ENCODE measurements around the gene FILIP1.

FILIP1 gene

GRCh38 chr6:75419980-75420379, 73.6 kb downstream of the FILIP1 start:
- H3K18ac ChIP-seq (ENCODE audit: low read length) = no peak overlapping the region
- H3K36me3 ChIP-seq (ENCODE audit: control insufficient read depth in 1 of 2, insufficient read depth in 2 of 2, low read length in 2 of 2) = no peaks in the 10 kb centered on the region
- no peaks in the 10 kb centered on the region for H3K79me2 ChIP-seq (ENCODE audit: control insufficient read depth, insufficient read depth, low read length, poor library complexity)
- no peak overlapping the region for H4K91ac ChIP-seq (ENCODE audit: low read depth, low read length)
- no CpG with 5 or more reads among the region's 1 CpG for WGBS (ENCODE audit: extremely low coverage, insufficient coverage, insufficient read length)
- no peak overlapping the region for H2BK12ac ChIP-seq (ENCODE audit: low read length)
- no peaks in the 10 kb centered on the region for H3K4me1 ChIP-seq (ENCODE audit: control insufficient read depth in 1 of 2, insufficient read depth in 2 of 2, low read length in 2 of 2)
- no peaks in the 10 kb centered on the region for H3K79me1 ChIP-seq (ENCODE audit: low read length)
- no peak overlapping the region for H3K14ac ChIP-seq (ENCODE audit: low read length)
- H4K8ac ChIP-seq (ENCODE audit: low read depth, low read length) = no peak overlapping the region
- H2AFZ ChIP-seq (ENCODE audit: insufficient read depth, low read length, poor library complexity) = no peak overlapping the region
- H3K4me3 ChIP-seq (ENCODE audit: low read depth, low read length) = no peak overlapping the region
- H3K9ac ChIP-seq (ENCODE audit: low read length) = no peak overlapping the region
- no peaks in the 10 kb centered on the region for H3K27me3 ChIP-seq (ENCODE audit: insufficient read depth, low read length)
- no peak overlapping the region for H3K4me2 ChIP-seq (ENCODE audit: low read length)
- no peak overlapping the region for H4K12ac ChIP-seq (ENCODE audit: low read depth, low read length)
- no peak overlapping the region for H3K23ac ChIP-seq (ENCODE audit: low read length)
- H3K9me3 ChIP-seq (ENCODE audit: insufficient read depth, low read depth, low read length) = no peaks in the 10 kb centered on the region
- H2BK120ac ChIP-seq (ENCODE audit: insufficient read depth, low read length, poor library complexity) = no peak overlapping the region
- H3K27ac ChIP-seq (ENCODE audit: low read depth, low read length) = no peak overlapping the region
- no peak overlapping the region for H2BK5ac ChIP-seq (ENCODE audit: low read depth, low read length, poor library complexity)
- no peak overlapping the region for H3K4ac ChIP-seq (ENCODE audit: low read depth, low read length)
- no peak overlapping the region for H2AK5ac ChIP-seq (ENCODE audit: low read length)
- no peak for DNase-seq

GRCh38 chr6:75419416-75419815, 74.2 kb downstream of the FILIP1 start:
- Histone ChIP-seq H4K91ac (ENCODE audit: low read depth, low read length) (no peak overlapping the region), H3K4me2 (ENCODE audit: low read length) (no peak overlapping the region), H3K18ac (ENCODE audit: low read length) (no peak overlapping the region), H3K79me1 (ENCODE audit: low read length) (no peaks in the 10 kb centered on the region), H3K27me3 (ENCODE audit: insufficient read depth, low read length) (no peaks in the 10 kb centered on the region), H3K36me3 (ENCODE audit: control insufficient read depth in 1 of 2, insufficient read depth in 2 of 2, low read length in 2 of 2) (no peaks in the 10 kb centered on the region), H2BK5ac (ENCODE audit: low read depth, low read length, poor library complexity) (no peak overlapping the region), H4K8ac (ENCODE audit: low read depth, low read length) (no peak overlapping the region), H3K4me1 (ENCODE audit: control insufficient read depth in 1 of 2, insufficient read depth in 2 of 2, low read length in 2 of 2) (no peaks in the 10 kb centered on the region), H3K27ac (ENCODE audit: low read depth, low read length) (no peak overlapping the region), H4K12ac (ENCODE audit: low read depth, low read length) (no peak overlapping the region), H3K14ac (ENCODE audit: low read length) (no peak overlapping the region), H3K4me3 (ENCODE audit: low read depth, low read length) (no peak overlapping the region), H3K4ac (ENCODE audit: low read depth, low read length) (no peak overlapping the region), H3K79me2 (ENCODE audit: control insufficient read depth, insufficient read depth, low read length, poor library complexity) (no peaks in the 10 kb centered on the region), H3K23ac (ENCODE audit: low read length) (no peak overlapping the region), H2BK12ac (ENCODE audit: low read length) (no peak overlapping the region), H2AK5ac (ENCODE audit: low read length) (no peak overlapping the region), H3K9me3 (ENCODE audit: insufficient read depth, low read depth, low read length) (no peaks in the 10 kb centered on the region), H3K9ac (ENCODE audit: low read length) (no peak overlapping the region), H2BK120ac (ENCODE audit: insufficient read depth, low read length, poor library complexity) (no peak overlapping the region), H2AFZ (ENCODE audit: insufficient read depth, low read length, poor library complexity) (no peak overlapping the region)
- DNase-seq = no peak
- WGBS (ENCODE audit: extremely low coverage, insufficient coverage, insufficient read length) = no CpG with 5 or more reads among the region's 3 CpGs

GRCh38 chr6:75418233-75418632, 75.4 kb downstream of the FILIP1 start:
- DNase-seq = no peak

GRCh38 chr6:75416443-75416842, 77.2 kb downstream of the FILIP1 start:
- no peak for DNase-seq
- H4K8ac ChIP-seq (ENCODE audit: low read depth, low read length) = no peak overlapping the region
- H2BK12ac ChIP-seq (ENCODE audit: low read length) = no peak overlapping the region
- no peak overlapping the region for H2AFZ ChIP-seq (ENCODE audit: insufficient read depth, low read length, poor library complexity)
- no peaks in the 10 kb centered on the region for H3K9me3 ChIP-seq (ENCODE audit: insufficient read depth, low read depth, low read length)
- no peaks in the 10 kb centered on the region for H3K79me2 ChIP-seq (ENCODE audit: control insufficient read depth, insufficient read depth, low read length, poor library complexity)
- WGBS (ENCODE audit: extremely low coverage, insufficient coverage, insufficient read length) = no CpG with 5 or more reads among the region's 1 CpG
- H3K27ac ChIP-seq (ENCODE audit: low read depth, low read length) = no peak overlapping the region
- H2BK5ac ChIP-seq (ENCODE audit: low read depth, low read length, poor library complexity) = no peak overlapping the region
- H3K27me3 ChIP-seq (ENCODE audit: insufficient read depth, low read length) = no peaks in the 10 kb centered on the region
- no peaks in the 10 kb centered on the region for H3K4me1 ChIP-seq (ENCODE audit: control insufficient read depth in 1 of 2, insufficient read depth in 2 of 2, low read length in 2 of 2)
- no peaks in the 10 kb centered on the region for H3K79me1 ChIP-seq (ENCODE audit: low read length)
- no peak overlapping the region for H3K18ac ChIP-seq (ENCODE audit: low read length)
- H2BK120ac ChIP-seq (ENCODE audit: insufficient read depth, low read length, poor library complexity) = no peak overlapping the region
- no peak overlapping the region for H2AK5ac ChIP-seq (ENCODE audit: low read length)
- H3K23ac ChIP-seq (ENCODE audit: low read length) = no peak overlapping the region
- no peak overlapping the region for H3K4me3 ChIP-seq (ENCODE audit: low read depth, low read length)
- no peak overlapping the region for H3K4ac ChIP-seq (ENCODE audit: low read depth, low read length)
- H3K9ac ChIP-seq (ENCODE audit: low read length) = no peak overlapping the region
- H3K36me3 ChIP-seq (ENCODE audit: control insufficient read depth in 1 of 2, insufficient read depth in 2 of 2, low read length in 2 of 2) = no peaks in the 10 kb centered on the region
- no peak overlapping the region for H3K14ac ChIP-seq (ENCODE audit: low read length)
- H3K4me2 ChIP-seq (ENCODE audit: low read length) = no peak overlapping the region
- no peak overlapping the region for H4K12ac ChIP-seq (ENCODE audit: low read depth, low read length)
- no peak overlapping the region for H4K91ac ChIP-seq (ENCODE audit: low read depth, low read length)

More at GRCh38 chr6:75418233-75418632, 75.4 kb downstream of the FILIP1 start:
- H3K79me1 ChIP-seq (ENCODE audit: low read length) = no peaks in the 10 kb centered on the region
- no peak overlapping the region for H3K4ac ChIP-seq (ENCODE audit: low read depth, low read length)
- H3K27me3 ChIP-seq (ENCODE audit: insufficient read depth, low read length) = no peaks in the 10 kb centered on the region
- no peak overlapping the region for H4K12ac ChIP-seq (ENCODE audit: low read depth, low read length)
- no peak overlapping the region for H4K91ac ChIP-seq (ENCODE audit: low read depth, low read length)
- H3K9ac ChIP-seq (ENCODE audit: low read length) = no peak overlapping the region
- no peaks in the 10 kb centered on the region for H3K36me3 ChIP-seq (ENCODE audit: control insufficient read depth in 1 of 2, insufficient read depth in 2 of 2, low read length in 2 of 2)
- H2BK120ac ChIP-seq (ENCODE audit: insufficient read depth, low read length, poor library complexity) = no peak overlapping the region
- H3K4me2 ChIP-seq (ENCODE audit: low read length) = no peak overlapping the region
- H3K23ac ChIP-seq (ENCODE audit: low read length) = no peak overlapping the region
- no peak overlapping the region for H2AFZ ChIP-seq (ENCODE audit: insufficient read depth, low read length, poor library complexity)
- no peaks in the 10 kb centered on the region for H3K9me3 ChIP-seq (ENCODE audit: insufficient read depth, low read depth, low read length)
- no peak overlapping the region for H3K14ac ChIP-seq (ENCODE audit: low read length)
- no peak overlapping the region for H3K18ac ChIP-seq (ENCODE audit: low read length)
- H3K4me1 ChIP-seq (ENCODE audit: control insufficient read depth in 1 of 2, insufficient read depth in 2 of 2, low read length in 2 of 2) = no peaks in the 10 kb centered on the region
- no peak overlapping the region for H2AK5ac ChIP-seq (ENCODE audit: low read length)
- no peak overlapping the region for H4K8ac ChIP-seq (ENCODE audit: low read depth, low read length)
- no peaks in the 10 kb centered on the region for H3K79me2 ChIP-seq (ENCODE audit: control insufficient read depth, insufficient read depth, low read length, poor library complexity)
- H2BK12ac ChIP-seq (ENCODE audit: low read length) = no peak overlapping the region
- no peak overlapping the region for H2BK5ac ChIP-seq (ENCODE audit: low read depth, low read length, poor library complexity)
- H3K4me3 ChIP-seq (ENCODE audit: low read depth, low read length) = no peak overlapping the region
- no peak overlapping the region for H3K27ac ChIP-seq (ENCODE audit: low read depth, low read length)
